Fibroblast of pulmonary artery (primary cell): ENCODE results near the gene PIR.

ENCODE experiments used
- DNase-seq: peaks from one replicate; pipeline ENCODE4 v3.0.0-alpha.2; 2010; ENCODE audit warnings: low read depth
- H3K4me3 ChIP-seq: replicated peaks from 2 replicates; pipeline ENCODE4 v1.5.1; 2011; ENCODE audit warnings: low read depth, mild to moderate bottlenecking, control low read depth, low read length, moderate library complexity
- CTCF ChIP-seq: IDR thresholded peaks from 2 replicates; pipeline ENCODE4 v1.5.1; 2011; ENCODE audit warnings: mild to moderate bottlenecking, control low read depth, low read length, inconsistent platforms; ENCODE audit errors: missing control alignments

PIR gene

GRCh38 chrX:15434205-15434604 is 58.9 kb downstream of the PIR start:
- no peak overlapping the region for H3K4me3 ChIP-seq
- no peak for DNase-seq
- no peak for TF ChIP-seq CTCF

- H3K4me3 ChIP-seq, result no peak overlapping the region
- no peak for TF ChIP-seq CTCF
- no peak for DNase-seq
Observed at GRCh38 chrX:15430584-15430983, 62.5 kb downstream of the PIR start.

- no peak for DNase-seq
- TF ChIP-seq CTCF, result no peak
- no peak overlapping the region for H3K4me3 ChIP-seq
Observed at GRCh38 chrX:15430076-15430475, 63.1 kb downstream of the PIR start.

- H3K4me3 ChIP-seq, result no peak overlapping the region
- no peak for DNase-seq
- no peak for TF ChIP-seq CTCF
Observed at GRCh38 chrX:15425024-15425423, 68.1 kb downstream of the PIR start.

- H3K4me3 ChIP-seq, result no peak overlapping the region
- DNase-seq, result no peak
- TF ChIP-seq CTCF, result no peak
Observed at GRCh38 chrX:15418707-15419181, 74.4 kb downstream of the PIR start.

- DNase-seq, result peak; percentile 44
- H3K4me3 ChIP-seq, result no peak overlapping the region
- TF ChIP-seq CTCF, result no peak
Observed at GRCh38 chrX:15418041-15418706, 75.0 kb downstream of the PIR start.
